NT2/D1 (cell line): ENCODE measurements around the gene PPM1B.

Experiments
- SUZ12 ChIP-seq: IDR thresholded peaks from 2 replicates; pipeline ENCODE4 v1.6.1; 2011; ENCODE audit not compliant: insufficient read length, insufficient read depth; ENCODE audit errors: extremely low read depth
- YY1 ChIP-seq: IDR thresholded peaks from 2 replicates; pipeline ENCODE4 v1.6.1; 2011; ENCODE audit not compliant: insufficient read length, insufficient read depth
- ZNF274 ChIP-seq: IDR thresholded peaks from 2 replicates; pipeline ENCODE4 v1.6.1; 2011; ENCODE audit warnings: mild to moderate bottlenecking, low read depth, low read length

- TF ChIP-seq SUZ12 (no peak), ZNF274 (no peak), YY1 (no peak)
Observed at GRCh38 chr2:44250376-44250775, 81.7 kb downstream of the PPM1B start.
